Stimulated activated naive CD8-positive, alpha-beta T cell treated with anti-CD3 and anti-CD28 coated beads, Interleukin-15, Interleukin-2, amounts not matched to agents 100 ng/mL and 50 ng/mL, for 24 hours (primary cell): ENCODE measurements around the gene ADAMTSL5.
A peak's percentile ranks its signal among the peaks of the same experiment; 100 is the strongest.
"Not testable (repeated sequence)": the region's sequence is repeated elsewhere in the genome, so short reads cannot be mapped to it uniquely, and the experiment has no call there.

Experiments used
- H3K27ac Mint-ChIP-seq: one replicate; pipeline ENCODE4 v1.8.0; 2021; ENCODE audit warnings: mild to moderate bottlenecking, mixed read lengths
- H3K27me3 Mint-ChIP-seq: one replicate; pipeline ENCODE4 v1.8.0; 2021; ENCODE audit warnings: mixed read lengths
- H3K36me3 Mint-ChIP-seq: one replicate; pipeline ENCODE4 v1.8.0; 2021; ENCODE audit warnings: low read depth, mixed read lengths
- H3K4me1 Mint-ChIP-seq: one replicate; pipeline ENCODE4 v1.8.0; 2021; ENCODE audit warnings: low read depth, mixed read lengths
- H3K4me3 Mint-ChIP-seq: one replicate; pipeline ENCODE4 v1.8.0; 2021; ENCODE audit warnings: mild to moderate bottlenecking, mixed read lengths
- H3K9me3 Mint-ChIP-seq: one replicate; pipeline ENCODE4 v1.8.0; 2021; ENCODE audit warnings: mixed read lengths

Gene ADAMTSL5

DNA sequence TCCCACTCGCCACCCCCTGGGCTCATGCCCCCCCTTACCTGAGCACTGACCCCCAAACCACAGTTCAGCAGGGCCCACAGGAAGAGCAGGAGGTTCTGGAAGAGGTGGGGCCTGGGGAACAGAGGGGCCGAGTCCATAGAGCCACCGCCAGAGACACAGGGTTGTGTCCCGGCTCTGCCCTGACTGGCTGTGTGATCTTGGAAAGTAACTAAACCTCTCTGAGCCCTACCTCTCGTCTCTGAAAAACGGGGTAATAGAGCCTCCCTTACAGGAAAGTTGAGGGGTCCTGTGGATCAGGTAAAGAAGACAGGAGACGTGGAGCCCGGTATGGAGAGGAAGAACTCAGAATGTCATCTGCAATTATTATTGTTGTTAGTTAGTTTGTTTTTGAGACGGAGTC is 2.0 kb downstream of the ADAMTSL5 start:
- Mint-ChIP-seq H3K36me3 (no peaks in the 10 kb centered on the region), H3K27ac (no peak overlapping the region), H3K4me3 (no peak overlapping the region), H3K27me3 (peaks cover 5% of the 10 kb centered on the region), H3K9me3 (no peaks in the 10 kb centered on the region), H3K4me1 (peaks cover 17% of the 10 kb centered on the region)

DNA sequence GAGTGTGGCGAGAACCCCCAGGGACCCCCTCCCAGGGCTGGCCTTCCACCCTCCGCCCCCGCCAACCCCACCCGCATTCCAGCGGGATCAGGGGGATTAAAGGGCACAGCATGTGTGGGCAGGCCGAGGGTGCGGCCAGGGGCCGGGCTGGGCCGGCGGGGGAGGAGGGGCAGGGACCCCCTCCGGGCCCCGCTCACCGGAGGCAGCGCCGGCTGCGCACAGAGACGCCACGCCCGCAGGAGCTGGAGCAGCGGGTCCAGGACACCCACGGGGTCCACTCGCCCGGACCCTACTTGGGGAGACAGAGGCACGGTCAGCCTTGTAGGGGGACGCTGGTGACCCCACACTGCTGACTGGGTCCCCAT is 2.4 kb downstream of the ADAMTSL5 start:
- no peaks in the 10 kb centered on the region for H3K9me3 Mint-ChIP-seq

DNA sequence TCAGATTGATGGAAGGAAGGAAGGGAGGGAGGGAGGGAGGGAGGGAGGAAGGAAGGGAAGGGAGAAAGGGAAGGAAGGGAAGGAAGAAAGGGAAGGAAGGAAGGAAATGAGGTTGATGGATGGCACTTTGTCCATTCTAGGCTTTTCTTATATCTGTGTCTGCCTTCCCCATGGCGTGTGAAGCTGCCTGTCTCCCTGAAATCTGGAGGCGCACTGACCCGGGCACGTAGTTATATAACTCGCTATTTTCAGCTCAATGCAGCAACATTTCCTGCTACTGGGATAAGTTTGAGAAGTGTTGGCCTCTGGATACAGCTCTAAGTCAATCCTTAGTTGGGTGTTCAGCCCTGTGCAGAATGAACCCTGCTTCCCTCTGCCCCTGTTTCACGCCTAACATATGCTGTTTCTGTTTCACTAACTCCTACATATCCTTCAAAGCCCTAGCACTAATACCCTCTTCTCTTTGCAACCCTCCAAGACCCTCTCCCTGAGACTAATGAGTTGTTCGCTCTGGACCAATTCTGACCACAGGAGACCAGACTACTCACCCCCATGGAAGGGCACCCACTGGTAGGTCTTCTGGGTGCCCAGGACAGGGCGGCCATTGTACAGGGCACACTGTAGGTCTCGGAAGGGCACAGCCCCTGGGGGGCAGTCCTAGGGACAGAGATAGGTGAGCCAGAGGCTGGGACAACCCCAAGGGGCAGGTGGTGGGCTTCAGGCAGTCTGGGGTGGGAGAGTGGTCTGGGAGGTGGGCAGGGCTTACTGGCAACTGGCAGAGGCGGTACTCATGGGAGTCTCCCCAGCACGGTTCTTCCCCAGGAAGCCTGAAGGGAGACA is 3.0 kb downstream of the ADAMTSL5 start:
- no peaks in the 10 kb centered on the region for H3K36me3 Mint-ChIP-seq
- H3K4me1 Mint-ChIP-seq, result peaks cover 17% of the 10 kb centered on the region
- H3K9me3 Mint-ChIP-seq, result no peaks in the 10 kb centered on the region
- no peak overlapping the region for H3K4me3 Mint-ChIP-seq
- H3K27me3 Mint-ChIP-seq, result peaks cover 7% of the 10 kb centered on the region
- H3K27ac Mint-ChIP-seq, result no peak overlapping the region

More for the DNA sequence above, 2.4 kb downstream of the ADAMTSL5 start:
- Mint-ChIP-seq H3K4me3 (no peak overlapping the region), H3K27ac (no peak overlapping the region), H3K36me3 (no peaks in the 10 kb centered on the region), H3K4me1 (peaks cover 17% of the 10 kb centered on the region), H3K27me3 (peaks cover 5% of the 10 kb centered on the region)

DNA sequence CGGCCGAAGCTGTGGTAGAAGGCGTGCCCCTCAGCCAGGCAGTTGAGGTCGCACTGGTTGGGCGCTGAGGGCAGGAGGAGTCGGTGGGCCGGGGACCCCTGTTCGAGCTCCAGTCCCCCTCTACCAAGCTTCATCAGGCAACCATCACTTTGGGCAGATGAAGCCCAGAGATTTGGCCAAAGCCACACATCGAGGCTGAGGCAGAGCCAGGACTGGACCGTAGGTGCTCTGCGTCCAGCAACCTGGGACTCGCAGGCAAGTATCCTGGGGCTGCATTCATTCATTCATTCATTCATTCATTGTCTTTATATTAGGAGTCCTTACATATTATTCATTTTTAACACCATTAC is 4.3 kb downstream of the ADAMTSL5 start:
- H3K27ac Mint-ChIP-seq, result no peak overlapping the region
- peaks cover 17% of the 10 kb centered on the region for H3K4me1 Mint-ChIP-seq
- no peak overlapping the region for H3K4me3 Mint-ChIP-seq
- no peaks in the 10 kb centered on the region for H3K9me3 Mint-ChIP-seq
- H3K36me3 Mint-ChIP-seq, result no peaks in the 10 kb centered on the region
- H3K27me3 Mint-ChIP-seq, result peaks cover 11% of the 10 kb centered on the region

DNA sequence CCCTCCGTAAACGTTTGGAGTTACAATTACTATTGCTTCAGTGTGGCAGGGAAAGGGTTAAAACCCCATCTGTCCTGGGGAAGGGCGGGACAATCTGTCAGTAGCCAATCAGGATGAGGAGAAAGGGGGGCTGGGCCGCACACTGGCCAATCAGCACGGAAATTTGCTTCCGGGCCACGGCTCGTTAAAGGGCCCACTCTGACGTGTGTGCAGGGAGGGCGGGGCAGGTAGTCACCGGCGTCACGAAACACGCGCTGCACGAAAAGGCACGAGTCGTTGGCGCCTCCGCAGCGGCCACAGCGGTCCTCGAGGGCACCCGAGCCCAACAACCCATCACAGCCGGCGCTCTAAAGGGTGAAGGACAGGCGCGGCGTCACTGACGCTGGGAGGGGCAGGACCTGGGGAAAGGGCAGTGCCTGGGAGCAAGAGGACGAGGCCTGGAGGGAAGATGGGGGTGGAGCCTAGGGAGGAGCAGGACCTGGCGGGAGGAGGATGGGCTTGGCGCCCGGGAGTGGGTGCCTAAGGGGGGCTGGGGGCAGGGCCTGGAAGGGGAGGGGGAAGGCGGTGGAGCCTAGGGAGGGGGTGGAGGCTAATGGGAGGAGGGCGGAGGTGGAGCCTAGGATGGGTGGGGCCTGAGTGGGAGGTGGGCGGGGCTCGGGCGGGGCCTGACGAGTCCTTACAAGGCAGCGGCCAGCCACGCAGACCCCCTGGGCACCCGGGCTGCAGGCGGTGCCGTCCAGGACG is 4.9 kb downstream of the ADAMTSL5 start:
- H3K4me1 Mint-ChIP-seq, result peaks cover 19% of the 10 kb centered on the region
- H3K9me3 Mint-ChIP-seq, result no peaks in the 10 kb centered on the region
- H3K27ac Mint-ChIP-seq, result peak overlapping the region; percentile 77
- H3K27me3 Mint-ChIP-seq, result peaks cover 13% of the 10 kb centered on the region
- peak overlapping the region; percentile 76 for H3K4me3 Mint-ChIP-seq
- H3K36me3 Mint-ChIP-seq, result no peaks in the 10 kb centered on the region

DNA sequence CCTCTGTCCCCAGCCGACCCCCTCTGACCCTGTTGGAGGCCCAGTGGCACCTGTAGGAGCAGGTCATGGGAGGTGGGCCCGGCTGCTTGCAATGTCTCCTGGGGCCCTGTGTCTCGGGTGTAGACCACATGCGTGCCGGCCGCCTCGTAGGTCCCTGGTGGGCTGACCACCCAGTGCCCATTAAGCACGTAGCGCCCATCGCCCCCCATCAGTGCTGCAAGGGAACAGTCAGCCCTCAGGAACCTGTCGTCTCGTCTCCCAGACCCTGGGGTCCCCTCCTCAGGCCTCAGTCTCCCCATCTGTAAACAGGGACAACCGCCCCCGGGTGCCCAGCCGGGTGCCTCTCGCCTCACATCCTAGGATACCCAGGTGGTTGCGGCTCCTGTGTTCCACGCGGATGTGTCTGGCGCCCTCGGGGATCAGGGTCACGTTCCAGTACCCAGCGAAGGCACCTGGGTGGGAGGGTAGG is 5.6 kb downstream of the ADAMTSL5 start:
- Mint-ChIP-seq H3K27ac (no peak overlapping the region), H3K27me3 (peaks cover 18% of the 10 kb centered on the region), H3K4me3 (no peak overlapping the region), H3K9me3 (no peaks in the 10 kb centered on the region), H3K4me1 (peaks cover 18% of the 10 kb centered on the region), H3K36me3 (no peaks in the 10 kb centered on the region)

DNA sequence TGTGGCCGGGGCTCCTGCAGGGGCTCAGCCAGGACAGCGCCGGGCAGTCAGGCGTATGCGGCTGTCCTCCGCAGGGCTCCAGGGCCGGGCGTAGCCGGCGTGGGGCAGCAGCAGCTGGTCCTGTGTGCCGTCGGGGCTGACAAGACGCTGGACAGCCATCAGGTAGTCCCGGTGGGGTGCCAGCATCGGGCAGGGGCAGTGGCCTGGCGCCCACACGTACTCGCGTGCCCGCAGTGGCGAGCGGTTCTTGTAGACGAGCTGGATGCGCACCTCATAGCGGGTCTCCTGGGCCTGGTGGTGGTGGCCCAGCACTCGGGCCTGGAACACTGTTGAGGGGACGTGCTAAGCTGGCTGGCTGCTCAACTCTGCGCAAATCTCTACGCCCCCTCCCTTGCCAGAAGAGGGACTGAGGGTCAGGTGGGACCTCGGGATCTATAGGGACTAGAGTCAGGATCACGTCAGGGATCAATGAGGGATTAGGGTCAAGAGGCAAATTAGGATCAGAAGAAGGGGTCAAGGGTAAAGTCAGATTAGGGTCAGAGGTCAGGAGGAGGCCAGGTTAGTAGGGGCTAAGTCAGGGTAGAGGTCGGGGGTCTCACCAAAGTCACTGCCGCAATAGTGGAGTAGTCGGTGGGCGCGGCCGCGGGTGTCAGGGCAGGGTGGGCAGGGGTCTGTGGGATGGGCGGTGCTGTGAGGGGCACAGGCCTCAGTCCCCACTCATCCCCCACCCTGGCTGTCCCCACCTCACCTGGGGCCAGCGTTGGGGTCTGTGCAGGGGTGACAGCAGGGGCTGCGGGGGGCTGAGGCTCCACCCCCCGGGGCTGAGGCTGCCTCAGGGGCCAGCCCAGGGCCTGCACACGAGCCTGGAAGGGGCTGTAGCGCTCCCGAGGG is 6.6 kb downstream of the ADAMTSL5 start:
- Mint-ChIP-seq H3K4me1 (peaks cover 17% of the 10 kb centered on the region), H3K27ac (no peak overlapping the region), H3K27me3 (peaks cover 18% of the 10 kb centered on the region), H3K9me3 (no peaks in the 10 kb centered on the region), H3K36me3 (no peaks in the 10 kb centered on the region), H3K4me3 (no peak overlapping the region)

DNA sequence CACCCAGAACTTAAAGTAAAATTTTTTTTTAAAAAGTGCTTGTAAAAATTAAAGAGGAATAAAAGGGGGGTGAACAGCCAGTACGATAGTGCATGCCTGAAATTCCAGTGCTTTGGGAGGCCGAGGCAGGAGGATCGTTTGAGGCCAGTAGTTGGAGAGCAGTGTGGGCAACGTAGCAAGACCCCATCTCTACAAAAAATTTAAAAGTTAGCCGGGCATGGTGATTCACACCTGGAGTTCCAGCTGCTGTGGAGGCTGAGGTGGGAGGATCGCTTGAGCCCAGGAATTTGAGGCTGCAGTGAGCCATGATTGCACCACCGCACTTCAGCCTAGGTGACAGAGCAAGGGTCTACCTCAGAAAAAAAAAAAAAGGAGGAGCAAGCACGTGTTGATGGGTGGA is 7.8 kb downstream of the ADAMTSL5 start:
- Mint-ChIP-seq H3K4me3 (no peak overlapping the region), H3K36me3 (no peaks in the 10 kb centered on the region), H3K27me3 (peaks cover 17% of the 10 kb centered on the region), H3K9me3 (no peaks in the 10 kb centered on the region), H3K4me1 (peaks cover 17% of the 10 kb centered on the region), H3K27ac (no peak overlapping the region)

DNA sequence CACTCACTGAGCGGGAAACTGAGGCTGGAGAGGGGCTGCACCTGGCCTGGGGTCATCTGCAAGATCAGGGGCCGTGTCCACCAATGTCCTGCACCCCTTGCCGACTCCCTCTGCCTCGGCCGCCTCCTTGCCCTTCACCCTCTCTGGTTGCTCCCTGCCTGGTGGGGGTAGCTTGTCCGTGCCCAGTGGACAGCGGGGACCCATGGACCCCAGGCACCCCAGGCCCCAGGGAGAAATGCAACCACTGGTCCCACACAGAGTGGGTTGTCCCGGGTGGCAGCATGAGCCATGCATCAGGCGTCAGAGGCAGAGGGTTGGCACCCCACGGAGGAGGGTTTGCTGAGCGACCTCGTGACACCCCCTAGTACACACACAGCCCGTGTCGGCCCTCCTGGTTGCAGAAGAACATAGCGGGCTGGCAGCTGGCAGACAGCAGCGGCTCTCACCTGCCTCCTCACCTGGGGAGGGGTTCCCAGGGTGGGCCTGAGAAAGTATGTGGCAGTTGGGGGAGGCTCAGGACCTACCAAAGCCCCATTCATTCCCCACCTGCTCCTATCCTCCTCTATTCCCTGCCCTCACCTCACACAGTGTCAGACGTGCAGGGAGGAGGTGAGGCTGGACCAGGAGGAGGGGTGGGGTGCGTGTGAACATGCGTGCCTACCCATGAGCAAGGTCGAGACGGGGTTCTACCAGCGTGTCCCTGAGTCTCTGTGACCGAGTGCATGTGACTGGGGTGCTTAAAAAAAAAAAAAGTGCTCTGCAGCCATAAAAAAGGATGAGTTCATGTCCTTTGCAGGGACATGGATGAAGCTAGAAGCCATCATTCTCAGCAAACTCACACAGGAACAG is 8.7 kb downstream of the ADAMTSL5 start:
- peaks cover 17% of the 10 kb centered on the region for H3K4me1 Mint-ChIP-seq
- no peaks in the 10 kb centered on the region for H3K36me3 Mint-ChIP-seq
- peaks cover 12% of the 10 kb centered on the region for H3K27me3 Mint-ChIP-seq
- H3K9me3 Mint-ChIP-seq, result no peaks in the 10 kb centered on the region
- H3K4me3 Mint-ChIP-seq, result no peak overlapping the region
- no peak overlapping the region for H3K27ac Mint-ChIP-seq

DNA sequence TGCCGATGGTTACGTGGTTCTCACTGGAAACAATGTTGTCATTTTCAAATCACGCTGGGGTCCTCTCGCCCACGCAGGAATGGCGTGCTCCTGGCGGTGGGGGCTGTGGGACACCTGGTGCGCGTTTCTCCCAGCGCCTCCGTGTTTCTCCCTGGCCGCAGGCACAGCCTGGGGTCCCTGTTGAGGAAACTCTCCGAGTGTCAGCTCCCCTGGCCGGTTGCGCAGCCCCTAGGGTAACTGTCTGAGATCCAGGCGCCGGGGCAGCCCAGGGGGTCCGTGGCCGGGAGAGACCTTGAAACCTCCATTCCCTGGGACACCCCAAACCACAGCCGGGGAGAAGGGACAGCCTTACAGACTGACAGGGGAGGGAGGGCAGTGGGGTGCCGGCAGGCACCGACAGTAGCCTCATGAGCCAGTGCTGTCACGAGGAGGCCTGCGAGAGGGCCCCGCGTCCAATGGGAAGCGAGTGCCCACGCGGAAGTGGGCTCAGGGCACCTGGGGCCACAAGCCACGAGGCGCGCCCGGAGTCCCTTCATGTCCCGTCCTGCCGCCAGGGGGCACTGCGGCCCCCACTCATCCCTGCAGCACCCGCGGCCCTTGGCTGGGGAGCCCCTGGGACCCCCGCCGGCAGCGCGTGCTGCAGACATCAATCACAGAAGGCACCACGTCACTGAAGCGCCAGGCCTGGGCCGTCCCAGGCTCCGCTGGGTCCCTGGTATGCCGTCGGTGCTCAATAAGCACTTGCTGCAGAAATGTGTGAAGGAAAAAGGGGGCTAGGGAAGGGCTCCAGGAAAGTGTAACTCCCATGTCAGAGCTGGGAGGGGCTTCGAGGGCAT is 9.5 kb downstream of the ADAMTSL5 start:
- H3K4me1 Mint-ChIP-seq, result peaks cover 13% of the 10 kb centered on the region
- no peaks in the 10 kb centered on the region for H3K9me3 Mint-ChIP-seq
- no peaks in the 10 kb centered on the region for H3K36me3 Mint-ChIP-seq
- H3K27me3 Mint-ChIP-seq, result peaks cover 12% of the 10 kb centered on the region
- H3K4me3 Mint-ChIP-seq, result peak overlapping the region; percentile 10
- no peak overlapping the region for H3K27ac Mint-ChIP-seq

DNA sequence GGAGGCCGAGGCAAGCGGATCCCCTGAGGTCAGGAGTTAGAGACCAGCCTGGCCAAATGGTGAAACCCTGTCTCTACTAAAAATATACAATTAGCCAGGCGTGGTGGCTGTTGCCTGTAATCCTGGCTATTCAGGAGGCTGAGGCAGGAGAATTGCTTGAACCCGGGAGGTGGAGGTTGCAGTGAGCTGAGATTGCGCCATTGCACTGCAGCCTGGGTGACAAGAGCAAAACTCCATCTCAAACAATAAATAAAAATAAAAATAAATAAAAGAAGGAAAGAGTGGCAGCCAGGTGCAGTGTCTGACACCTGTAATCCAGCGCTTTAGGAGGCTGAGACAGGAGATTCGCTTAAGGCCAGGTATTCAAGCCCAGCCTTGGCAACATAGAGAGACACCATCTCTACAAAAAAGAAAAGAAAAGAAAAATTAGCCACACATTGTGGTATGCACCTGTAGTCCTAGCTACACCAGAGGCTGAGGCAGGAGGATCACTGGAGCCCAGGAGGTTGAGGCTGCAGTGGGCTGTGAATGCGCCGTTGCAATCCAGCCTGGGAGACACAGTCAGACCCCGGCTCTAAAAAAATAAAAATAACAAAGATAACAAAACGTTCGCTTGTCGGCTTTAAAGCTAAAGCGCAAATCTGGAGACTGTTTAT is 10.3 kb downstream of the ADAMTSL5 start:
- Mint-ChIP-seq H3K27ac (no peak overlapping the region), H3K4me1 (peaks cover 8% of the 10 kb centered on the region), H3K36me3 (no peaks in the 10 kb centered on the region), H3K27me3 (peaks cover 12% of the 10 kb centered on the region), H3K4me3 (no peak overlapping the region), H3K9me3 (no peaks in the 10 kb centered on the region)

DNA sequence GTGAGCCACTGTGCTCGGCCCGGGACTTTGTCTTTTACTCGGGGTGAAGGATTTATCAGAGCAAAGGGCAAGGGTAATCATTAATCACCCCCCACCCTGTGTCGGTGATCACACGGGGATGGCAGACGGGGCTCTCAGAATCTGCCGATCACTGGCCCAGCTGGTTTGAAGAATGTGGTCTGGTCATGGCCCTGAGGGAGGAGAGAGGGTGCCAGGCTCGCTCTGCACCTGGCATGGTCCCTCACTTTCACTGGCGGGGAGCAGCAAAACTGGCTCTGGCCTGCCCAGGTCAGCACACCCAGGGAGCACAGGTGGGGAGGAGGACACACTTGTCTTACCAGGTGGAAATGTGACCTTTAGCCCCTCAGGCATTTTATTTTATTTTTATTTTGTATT is 11.6 kb downstream of the ADAMTSL5 start:
- Mint-ChIP-seq H3K27me3 (peaks cover 12% of the 10 kb centered on the region), H3K9me3 (no peaks in the 10 kb centered on the region), H3K27ac (no peak overlapping the region), H3K4me3 (no peak overlapping the region), H3K4me1 (peaks cover 7% of the 10 kb centered on the region), H3K36me3 (no peaks in the 10 kb centered on the region)

DNA sequence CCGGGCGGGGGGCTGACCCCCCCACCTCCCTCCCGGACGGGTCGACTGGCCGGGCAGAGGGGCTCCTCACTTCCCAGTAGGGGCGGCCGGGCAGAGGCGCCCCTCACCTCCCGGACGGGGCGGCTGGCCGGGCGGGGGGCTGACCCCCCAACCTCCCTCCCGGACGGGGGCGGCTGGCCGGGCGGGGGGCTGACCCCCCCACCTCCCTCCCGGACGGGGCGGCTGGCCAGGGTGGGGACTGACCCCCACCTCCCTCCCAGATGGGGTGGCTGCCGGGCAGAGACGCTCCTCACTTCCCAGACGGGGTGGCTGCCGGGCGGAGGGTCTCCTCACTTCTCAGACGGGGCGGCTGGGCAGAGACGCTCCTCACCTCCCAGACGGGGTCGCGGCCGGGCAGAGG is 13.6 kb downstream of the ADAMTSL5 start:
- not testable (repeated sequence) for H3K9me3 Mint-ChIP-seq, H3K27me3 Mint-ChIP-seq, H3K4me3 Mint-ChIP-seq, H3K27ac Mint-ChIP-seq, H3K4me1 Mint-ChIP-seq, H3K36me3 Mint-ChIP-seq
